Parathyroid adenoma (tissue), 2 donors: ENCODE results near the gene SELENOP.

Experiments
- H2AFZ ChIP-seq: fragments of 300-600 bp; sonication (generic); one replicate; pipeline ENCODE4 v1.7.0; 2017; ENCODE audit warnings: antibody characterized with exemption, mild to moderate bottlenecking
- H3K27ac ChIP-seq: fragments of 300-600 bp; sonication (generic); one replicate; pipeline ENCODE4 v1.7.0; 2017
- H3K27me3 ChIP-seq: fragments of 300-600 bp; sonication (generic); one replicate; pipeline ENCODE4 v1.7.0; 2017; ENCODE audit warnings: low read length; ENCODE audit not compliant: control insufficient read depth, insufficient read depth
- H3K36me3 ChIP-seq: fragments of 300-600 bp; sonication (generic); one replicate; pipeline ENCODE4 v1.7.0; 2017; ENCODE audit warnings: low read length; ENCODE audit not compliant: control insufficient read depth, insufficient read depth
- H3K4me1 ChIP-seq: fragments of 300-600 bp; sonication (generic); one replicate; pipeline ENCODE4 v1.7.0; 2017; ENCODE audit warnings: control low read depth
- H3K4me2 ChIP-seq: fragments of 300-600 bp; sonication (generic); one replicate; pipeline ENCODE4 v1.7.0; 2017; ENCODE audit warnings: low read length
- H3K4me3 ChIP-seq: fragments of 300-600 bp; sonication (generic); one replicate; pipeline ENCODE4 v1.7.0; 2017; ENCODE audit warnings: low read depth, low read length
- H3K79me2 ChIP-seq: fragments of 300-600 bp; sonication (generic); one replicate; pipeline ENCODE4 v1.7.0; 2017; ENCODE audit warnings: control low read depth
- H3K9ac ChIP-seq: fragments of 300-600 bp; sonication (generic); one replicate; pipeline ENCODE4 v1.7.0; 2017; ENCODE audit warnings: mild to moderate bottlenecking
- H3K9me3 ChIP-seq: fragments of 300-600 bp; sonication (generic); one replicate; pipeline ENCODE4 v1.7.0; 2017; ENCODE audit warnings: low read length; ENCODE audit not compliant: control insufficient read depth
- CTCF ChIP-seq: fragments of 300-600 bp; sonication (generic); IDR thresholded peaks from one replicate; pipeline ENCODE4 v1.7.0; 2017; ENCODE audit warnings: antibody characterized with exemption, mild to moderate bottlenecking
- donor health status: primary hyperparathyroidism.

The SELENOP gene

DNA sequence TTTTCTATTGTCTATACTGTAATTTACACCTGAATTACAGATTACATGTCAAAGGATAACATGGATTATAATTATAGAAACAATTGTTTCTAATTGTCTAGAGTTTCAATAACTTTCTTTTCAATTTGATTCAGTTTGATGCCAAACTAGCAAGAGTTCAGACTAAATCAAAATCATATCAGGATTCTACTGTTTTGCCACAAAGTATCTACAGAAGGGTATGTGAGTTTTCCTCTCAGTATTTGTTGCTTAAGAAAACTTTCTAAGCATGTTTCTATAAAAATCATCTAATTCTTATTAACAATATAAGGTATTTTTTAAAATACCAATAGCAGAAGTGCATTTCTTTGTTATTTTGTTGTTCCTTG is 12.5 kb downstream of the SELENOP start:
- H3K36me3 ChIP-seq: no peaks in the 10 kb centered on the region
- no peak overlapping the region for H3K4me3 ChIP-seq
- no peak overlapping the region for H2AFZ ChIP-seq
- H3K4me2 ChIP-seq: no peak overlapping the region
- no peak overlapping the region for H3K9ac ChIP-seq
- H3K27ac ChIP-seq: no peak overlapping the region
- H3K79me2 ChIP-seq: no peaks in the 10 kb centered on the region
- no peaks in the 10 kb centered on the region for H3K4me1 ChIP-seq
- no peaks in the 10 kb centered on the region for H3K27me3 ChIP-seq
- H3K9me3 ChIP-seq: no peaks in the 10 kb centered on the region
- no peak for TF ChIP-seq CTCF

DNA sequence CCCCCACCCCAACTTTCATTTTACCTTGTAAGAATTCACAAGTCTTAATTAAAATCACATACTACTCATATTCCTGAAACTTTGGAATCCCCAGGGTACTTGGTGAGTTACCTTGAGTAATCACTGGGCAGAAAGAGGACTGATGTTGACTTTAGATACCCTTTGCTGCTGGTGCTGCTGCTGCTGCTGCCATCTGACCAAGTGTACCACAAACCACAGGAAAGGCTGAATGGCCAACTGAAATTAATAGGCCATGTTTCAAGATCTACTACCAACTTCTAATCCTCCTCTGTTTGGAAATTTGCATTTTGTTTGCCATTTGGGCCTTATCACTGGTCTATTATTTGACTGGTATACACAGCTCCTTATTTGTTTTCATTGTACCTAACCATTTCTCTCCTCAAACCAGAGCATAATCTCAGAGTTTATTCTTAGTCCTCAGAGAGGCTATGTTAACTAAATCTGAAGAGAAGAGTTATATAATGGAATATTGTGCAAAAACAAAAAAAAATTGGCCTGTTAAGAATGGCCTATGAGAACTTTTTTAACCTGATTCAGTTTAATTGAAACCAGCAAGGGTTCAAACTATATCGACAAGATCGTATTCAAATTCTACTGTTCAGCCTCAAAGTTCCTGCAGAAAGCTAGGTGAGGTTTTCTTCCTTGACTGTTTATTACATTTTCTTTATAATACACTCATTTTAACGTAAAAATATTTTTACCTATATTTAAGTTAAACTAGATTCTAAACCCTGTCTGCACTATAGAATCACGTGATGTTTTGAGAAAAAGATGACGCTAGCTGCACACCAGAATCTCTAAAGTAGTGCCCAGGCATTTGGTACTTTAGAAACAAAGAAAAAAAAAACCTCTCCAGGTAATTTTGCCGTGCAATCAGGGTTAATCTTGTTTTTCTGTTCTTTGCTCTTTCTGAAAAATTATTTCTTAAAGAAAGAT is 13.1 kb downstream of the SELENOP start:
- no peak overlapping the region for H3K4me2 ChIP-seq
- no peaks in the 10 kb centered on the region for H3K4me1 ChIP-seq
- H3K27ac ChIP-seq: no peak overlapping the region
- no peaks in the 10 kb centered on the region for H3K36me3 ChIP-seq
- no peaks in the 10 kb centered on the region for H3K9me3 ChIP-seq
- H3K4me3 ChIP-seq: no peak overlapping the region
- H3K27me3 ChIP-seq: no peaks in the 10 kb centered on the region
- H3K9ac ChIP-seq: no peak overlapping the region
- no peaks in the 10 kb centered on the region for H3K79me2 ChIP-seq
- H2AFZ ChIP-seq: no peak overlapping the region
- TF ChIP-seq CTCF: no peak

DNA sequence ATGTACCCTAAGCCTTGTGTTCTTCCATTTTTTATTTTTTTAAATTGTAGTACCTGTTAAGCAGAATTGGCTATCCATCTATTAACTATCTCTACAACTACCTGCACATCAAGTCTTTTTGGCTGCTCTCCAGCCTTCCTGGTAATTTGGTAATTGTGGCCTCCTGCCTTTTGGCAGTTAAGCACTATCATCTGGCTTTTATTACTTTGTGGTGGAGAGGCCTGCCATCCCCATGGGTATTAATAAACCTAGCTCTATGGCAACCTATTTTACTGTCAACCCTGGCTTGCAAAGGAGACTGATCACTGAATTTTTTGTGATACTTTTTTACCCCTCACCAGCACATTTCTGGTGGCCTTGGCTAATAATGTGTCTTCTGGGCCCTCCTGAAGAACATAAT is 20.5 kb downstream of the SELENOP start:
- no peak for TF ChIP-seq CTCF
- H3K27ac ChIP-seq: no peak overlapping the region
- H2AFZ ChIP-seq: no peak overlapping the region
- no peaks in the 10 kb centered on the region for H3K79me2 ChIP-seq
- no peak overlapping the region for H3K4me2 ChIP-seq
- no peaks in the 10 kb centered on the region for H3K9me3 ChIP-seq
- no peak overlapping the region for H3K9ac ChIP-seq
- no peaks in the 10 kb centered on the region for H3K27me3 ChIP-seq
- H3K4me1 ChIP-seq: no peaks in the 10 kb centered on the region
- H3K4me3 ChIP-seq: no peak overlapping the region
- no peaks in the 10 kb centered on the region for H3K36me3 ChIP-seq

DNA sequence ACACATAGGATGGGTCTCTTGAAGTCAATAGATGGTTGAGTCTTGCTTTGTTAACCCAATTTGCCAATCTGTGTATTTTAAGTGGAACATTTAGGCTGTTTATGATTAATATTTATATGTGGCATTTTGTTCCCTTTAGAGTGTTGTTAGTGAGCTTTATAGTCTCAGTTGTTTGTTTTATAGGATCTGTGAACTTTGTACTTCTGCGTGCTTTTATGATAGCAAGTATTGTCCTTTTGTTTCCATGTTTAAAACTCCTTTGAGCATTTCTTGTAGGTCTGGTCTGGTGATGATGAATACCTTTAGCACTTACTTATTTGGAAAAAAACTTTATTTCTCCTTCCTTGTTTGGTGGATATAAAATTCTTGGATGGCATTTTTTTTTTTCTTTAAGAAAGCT is 23.8 kb downstream of the SELENOP start:
- Histone ChIP-seq H2AFZ (no peak overlapping the region), H3K79me2 (no peaks in the 10 kb centered on the region), H3K4me1 (no peaks in the 10 kb centered on the region), H3K4me2 (no peak overlapping the region), H3K36me3 (no peaks in the 10 kb centered on the region), H3K9me3 (no peaks in the 10 kb centered on the region), H3K27me3 (no peaks in the 10 kb centered on the region), H3K4me3 (no peak overlapping the region), H3K27ac (no peak overlapping the region), H3K9ac (no peak overlapping the region)
- TF ChIP-seq CTCF: no peak

GRCh38 chr5:42787073-42787472 is 24.6 kb downstream of the SELENOP start:
- Histone ChIP-seq H3K4me2 (no peak overlapping the region), H3K27me3 (no peaks in the 10 kb centered on the region), H3K9me3 (no peaks in the 10 kb centered on the region), H3K36me3 (no peaks in the 10 kb centered on the region), H2AFZ (no peak overlapping the region), H3K4me1 (no peaks in the 10 kb centered on the region), H3K9ac (no peak overlapping the region), H3K27ac (no peak overlapping the region), H3K79me2 (no peaks in the 10 kb centered on the region), H3K4me3 (no peak overlapping the region)
- no peak for TF ChIP-seq CTCF
